Ectodermal cell (in vitro differentiated cells): ENCODE data around the gene OR1N1.
"Not testable (repeated sequence)": the region's sequence is repeated elsewhere in the genome, so short reads cannot be mapped to it uniquely, and the experiment has no call there.

ENCODE experiments used
- H3K27ac ChIP-seq: 2 replicates; pipeline ENCODE4 v1.7.0; 2013; ENCODE audit warnings: mild to moderate bottlenecking, low read depth, low read length; ENCODE audit not compliant: insufficient read depth, poor library complexity, severe bottlenecking
- H3K27me3 ChIP-seq: 2 replicates; pipeline ENCODE4 v1.7.0; 2013; ENCODE audit warnings: mild to moderate bottlenecking, low read length; ENCODE audit not compliant: insufficient read depth, control insufficient read depth, poor library complexity, severe bottlenecking
- H3K36me3 ChIP-seq: one replicate; pipeline ENCODE4 v1.7.0; 2013; ENCODE audit warnings: low read length; ENCODE audit not compliant: control insufficient read depth, insufficient read depth
- H3K4me1 ChIP-seq: one replicate; pipeline ENCODE4 v1.7.0; 2013; ENCODE audit warnings: low read length; ENCODE audit not compliant: control insufficient read depth, insufficient read depth
- H3K4me3 ChIP-seq: 2 replicates; pipeline ENCODE4 v1.7.0; 2013; ENCODE audit warnings: low read depth, low read length, control low read depth; ENCODE audit not compliant: insufficient read depth
- H3K9me3 ChIP-seq: 2 replicates; pipeline ENCODE4 v1.7.0; 2013; ENCODE audit warnings: mild to moderate bottlenecking, low read length, moderate library complexity; ENCODE audit not compliant: control insufficient read depth
- WGBS, 2 experiments: methylation state at CpG; one replicate each; pipeline ENCODE4 v1.1.7; 2013; ENCODE audit warnings: missing lambda C conversion rate in 2 of 2; 5-methylcytosine and 5-hydroxymethylcytosine counted together

OR1N1 gene

DNA sequence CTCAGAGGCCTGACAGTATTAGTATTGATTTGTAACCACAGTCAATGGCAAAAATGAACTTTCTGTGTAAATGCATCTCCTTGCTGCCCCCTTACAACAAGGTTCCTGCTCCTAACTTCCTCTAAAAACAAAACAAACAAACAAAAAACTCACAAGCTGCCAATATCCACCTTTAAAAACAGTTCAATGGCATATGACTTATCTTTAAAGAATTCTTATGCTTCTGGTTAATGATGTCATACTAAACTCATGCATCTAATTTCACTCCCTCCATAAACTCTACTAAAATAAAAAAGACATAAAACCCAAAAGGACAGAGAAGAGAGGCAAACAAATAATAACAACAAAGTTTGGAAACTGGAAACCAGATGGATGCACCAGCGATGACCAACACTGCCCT, 9.0 kb upstream of the OR1N1 start:
- Histone ChIP-seq H3K9me3 (no peaks in the 10 kb centered on the region), H3K27me3 (no peaks in the 10 kb centered on the region), H3K4me1 (no peaks in the 10 kb centered on the region), H3K27ac (no peak overlapping the region), H3K4me3 (no peak overlapping the region), H3K36me3 (no peaks in the 10 kb centered on the region)
- WGBS, 2 experiments: 84 to 90% methylated on average over 1 of the region's 1 CpG

DNA sequence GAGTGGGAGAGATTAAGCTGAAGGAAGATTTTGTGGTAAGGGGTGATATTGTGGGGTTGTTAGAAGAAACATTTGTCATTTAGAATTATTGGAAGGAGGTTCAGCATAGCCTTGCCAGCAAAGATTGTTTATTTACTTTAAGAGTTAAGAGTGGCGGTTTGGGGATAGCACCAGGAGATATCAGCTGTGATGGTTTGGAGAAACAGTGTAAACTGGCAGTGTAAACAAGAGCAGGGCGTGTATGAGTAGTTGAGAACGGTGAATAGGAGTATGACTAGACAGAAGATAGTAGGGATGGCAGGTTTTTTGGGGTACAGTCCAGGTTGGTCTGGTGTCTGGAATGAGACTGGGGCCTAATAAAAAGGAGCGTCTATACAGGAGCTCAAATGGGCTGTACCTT, 4.1 kb upstream of the OR1N1 start:
- not testable (repeated sequence) for H3K9me3 ChIP-seq, H3K4me3 ChIP-seq, H3K27ac ChIP-seq, H3K36me3 ChIP-seq, H3K4me1 ChIP-seq, H3K27me3 ChIP-seq
- 75 to 78% methylated on average over 4 of the region's 4 CpGs for WGBS, 2 experiments

DNA sequence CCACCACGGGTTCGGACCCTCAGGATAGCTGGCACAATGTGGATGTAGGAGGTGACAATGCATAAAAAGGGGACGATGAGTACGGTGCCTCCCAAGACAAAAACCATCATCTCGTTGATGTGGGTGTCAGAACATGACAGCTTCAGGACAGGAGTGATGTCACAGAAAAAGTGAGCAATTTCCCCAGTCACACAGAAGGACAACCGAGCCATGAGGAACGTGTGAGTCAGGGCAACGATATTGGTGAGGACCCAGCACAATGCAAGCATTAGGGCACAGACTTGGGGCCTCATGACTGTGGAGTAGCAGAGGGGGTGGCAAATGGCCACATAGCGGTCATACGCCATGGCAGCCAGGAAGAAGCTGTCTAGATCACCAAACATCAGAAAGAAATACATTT, 491 bp downstream of the OR1N1 start:
- H3K27ac ChIP-seq: no peak overlapping the region
- H3K27me3 ChIP-seq: no peaks in the 10 kb centered on the region
- no peaks in the 10 kb centered on the region for H3K9me3 ChIP-seq
- no peaks in the 10 kb centered on the region for H3K4me1 ChIP-seq
- WGBS, 2 experiments: 84% methylated on average over 10 of the region's 10 CpGs
- no peak overlapping the region for H3K4me3 ChIP-seq
- H3K36me3 ChIP-seq: no peaks in the 10 kb centered on the region

DNA sequence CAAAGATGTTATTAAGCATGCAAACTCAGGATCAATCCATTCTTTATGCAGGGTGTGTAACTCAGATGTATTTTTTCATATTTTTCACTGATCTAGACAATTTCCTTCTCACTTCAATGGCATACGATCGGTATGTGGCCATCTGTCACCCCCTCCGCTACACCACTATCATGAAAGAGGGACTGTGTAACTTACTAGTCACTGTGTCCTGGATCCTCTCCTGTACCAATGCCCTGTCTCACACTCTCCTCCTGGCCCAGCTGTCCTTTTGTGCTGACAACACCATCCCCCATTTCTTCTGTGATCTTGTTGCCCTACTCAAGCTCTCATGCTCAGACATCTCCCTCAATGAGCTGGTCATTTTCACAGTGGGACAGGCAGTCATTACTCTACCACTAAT, 7.7 kb downstream of the OR1N1 start:
- H3K36me3 ChIP-seq: no peaks in the 10 kb centered on the region

DNA sequence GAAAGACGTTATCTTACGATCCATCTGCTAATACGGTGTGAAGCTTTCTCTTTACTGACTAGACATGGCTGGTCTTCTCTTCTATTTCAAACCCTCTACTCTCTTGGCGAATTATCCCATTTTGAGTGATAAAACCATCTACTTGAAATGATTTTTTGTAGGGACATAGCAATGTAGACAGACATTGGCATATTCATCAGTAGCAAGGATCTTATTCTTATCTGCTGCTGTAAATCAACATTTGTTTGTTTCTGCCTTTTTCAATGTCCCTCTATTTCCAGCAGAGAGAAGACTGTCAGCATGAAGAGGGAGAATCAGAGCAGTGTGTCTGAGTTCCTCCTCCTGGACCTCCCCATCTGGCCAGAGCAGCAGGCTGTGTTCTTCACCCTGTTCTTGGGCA, 8.3 kb downstream of the OR1N1 start, which contains the start of gene OR1J4:
OR1J4 (plus strand) TSS at position 301 of the 400 bp plus-strand sequence; CDS start at position 301, 0 bp downstream.
- Histone ChIP-seq H3K27me3 (no peaks in the 10 kb centered on the region), H3K4me1 (no peaks in the 10 kb centered on the region), H3K36me3 (no peaks in the 10 kb centered on the region), H3K4me3 (no peak within 1 kb of the TSS), H3K9me3 (no peaks in the 10 kb centered on the region), H3K27ac (no peak within 1 kb of the TSS)
- 77 to 79% methylated on average over 3 to 4 of the region's 4 CpGs for WGBS, 2 experiments

More for the DNA sequence above, 7.7 kb downstream of the OR1N1 start:
- 89 to 93% methylated on average over 3 of the region's 3 CpGs for WGBS, 2 experiments
- Histone ChIP-seq H3K9me3 (no peaks in the 10 kb centered on the region), H3K27me3 (no peaks in the 10 kb centered on the region), H3K4me1 (no peaks in the 10 kb centered on the region), H3K27ac (no peak overlapping the region), H3K4me3 (no peak overlapping the region)

DNA sequence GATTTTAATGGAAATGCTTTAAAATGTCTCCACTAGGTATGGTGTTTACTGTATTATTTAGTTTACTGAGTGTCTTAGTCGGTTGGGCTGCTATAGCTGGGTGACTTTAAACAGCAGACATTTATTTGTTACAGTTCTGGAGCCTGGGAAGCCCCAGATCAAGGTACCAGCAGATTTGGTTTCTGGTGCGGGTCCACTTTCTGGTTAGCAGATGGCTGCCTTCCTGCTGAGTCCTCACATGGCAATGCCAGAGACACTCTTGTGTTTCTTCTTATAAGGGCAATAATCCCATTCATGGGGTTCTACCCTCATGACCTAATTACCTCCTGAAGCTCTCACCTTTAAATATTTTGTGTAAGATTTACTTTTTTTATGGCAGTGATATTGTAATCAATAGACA, 8.9 kb downstream of the OR1N1 start:
- WGBS, 2 experiments: 61 to 65% methylated on average over 2 of the region's 2 CpGs

DNA sequence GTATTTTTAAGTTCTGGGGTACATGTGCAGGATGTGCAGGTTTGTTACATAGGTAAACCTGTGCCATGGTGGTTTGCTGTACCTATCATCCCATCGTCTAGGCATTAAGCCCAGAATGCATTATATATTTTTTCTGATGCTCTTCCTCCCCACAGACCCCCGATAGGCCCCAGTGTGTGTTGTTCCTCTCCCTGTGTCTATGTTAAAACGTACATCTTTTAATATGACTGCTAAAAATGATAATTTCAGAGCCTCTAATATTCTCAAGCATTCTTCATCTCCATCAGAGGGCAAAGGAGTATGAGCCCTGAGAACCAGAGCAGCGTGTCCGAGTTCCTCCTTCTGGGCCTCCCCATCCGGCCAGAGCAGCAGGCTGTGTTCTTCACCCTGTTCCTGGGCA, 16.6 kb downstream of the OR1N1 start, which contains the start of gene OR1J2:
OR1J2 (plus strand) TSS at position 301 of the 400 bp plus-strand sequence; CDS start at position 301, 0 bp downstream.
- WGBS, 2 experiments: 66 to 77% methylated on average over 6 of the region's 6 CpGs
- H3K27me3 ChIP-seq: peaks cover 3% of the 10 kb centered on the region
- H3K4me1 ChIP-seq: no peaks in the 10 kb centered on the region
- H3K9me3 ChIP-seq: no peaks in the 10 kb centered on the region
- no peak within 1 kb of the TSS for H3K4me3 ChIP-seq
- no peak within 1 kb of the TSS for H3K27ac ChIP-seq
- H3K36me3 ChIP-seq: no peaks in the 10 kb centered on the region

More for the DNA sequence above, 8.9 kb downstream of the OR1N1 start:
- Histone ChIP-seq H3K4me3 (no peak overlapping the region), H3K9me3 (no peaks in the 10 kb centered on the region), H3K4me1 (no peaks in the 10 kb centered on the region), H3K27me3 (no peaks in the 10 kb centered on the region), H3K36me3 (no peaks in the 10 kb centered on the region), H3K27ac (no peak overlapping the region)

DNA sequence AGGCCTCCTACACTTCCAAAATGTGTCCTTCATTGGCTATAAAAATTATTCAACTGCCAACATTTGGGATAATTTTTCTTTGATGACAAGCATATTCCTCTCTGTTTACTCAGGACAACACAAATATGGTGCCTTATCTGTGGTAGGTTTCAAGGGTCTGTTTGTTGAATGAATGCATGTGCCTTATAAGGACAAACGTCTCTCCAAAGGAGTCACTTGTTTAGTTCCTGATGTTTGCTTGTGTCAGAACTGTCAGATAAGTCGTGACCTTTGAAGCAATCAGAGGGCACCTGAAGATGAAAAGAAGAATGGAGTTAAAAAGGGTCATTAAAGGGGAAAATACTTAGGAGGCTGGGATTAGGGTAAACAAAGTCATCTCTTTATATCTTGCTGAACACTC, 20.1 kb downstream of the OR1N1 start:
- Histone ChIP-seq H3K4me1 (no peaks in the 10 kb centered on the region), H3K27me3 (peaks cover 3% of the 10 kb centered on the region), H3K9me3 (no peaks in the 10 kb centered on the region), H3K4me3 (no peak overlapping the region), H3K27ac (no peak overlapping the region), H3K36me3 (no peaks in the 10 kb centered on the region)
- 54 to 55% methylated on average over 2 of the region's 2 CpGs for whole genome bisulfite sequencing, 2 experiments

DNA sequence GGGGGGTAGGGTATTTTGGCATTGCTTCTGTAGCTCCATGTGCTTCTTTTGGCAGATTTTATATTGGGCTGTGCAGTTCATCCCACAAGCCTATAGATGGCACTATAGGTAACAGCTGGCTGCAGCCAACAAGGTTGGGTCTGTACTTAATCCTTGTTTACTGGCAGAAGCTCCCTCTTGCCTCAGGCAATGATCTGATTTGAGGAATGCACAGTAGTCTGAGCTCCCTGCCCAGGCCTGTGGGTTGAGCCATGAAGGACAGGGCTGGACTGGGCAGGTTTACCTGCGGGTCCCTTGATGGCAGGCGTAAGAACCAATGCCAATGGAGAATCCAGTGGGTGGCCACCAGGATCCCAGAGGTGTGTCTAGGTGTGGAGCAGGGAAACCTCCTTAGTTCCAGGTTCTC, 28.2 kb downstream of the OR1N1 start:
- no peaks in the 10 kb centered on the region for H3K4me1 ChIP-seq
- no peak overlapping the region for H3K4me3 ChIP-seq
- WGBS, 2 experiments: 58 to 62% methylated on average over 2 of the region's 2 CpGs
- no peaks in the 10 kb centered on the region for H3K27me3 ChIP-seq
- no peak overlapping the region for H3K27ac ChIP-seq
- no peaks in the 10 kb centered on the region for H3K36me3 ChIP-seq
- H3K9me3 ChIP-seq: no peaks in the 10 kb centered on the region

DNA sequence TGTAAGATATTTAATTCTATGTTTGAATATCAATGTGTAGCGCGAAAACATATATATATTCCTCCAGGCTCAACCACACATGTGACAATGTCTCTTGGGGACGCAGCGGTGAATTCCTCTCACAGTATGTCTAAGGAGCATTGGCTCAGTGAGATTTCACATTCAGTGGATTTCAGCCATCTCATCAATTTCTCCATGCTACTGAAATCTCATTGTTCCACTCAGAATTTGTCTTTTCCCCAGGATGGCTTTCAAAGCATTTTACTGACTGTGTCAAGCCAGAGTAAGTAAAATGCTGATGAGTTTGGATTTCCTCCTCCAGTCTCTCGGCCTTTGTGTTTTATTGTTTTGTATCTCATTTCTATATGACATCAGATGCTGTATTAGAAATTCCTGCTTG, 48.0 kb downstream of the OR1N1 start:
- WGBS, 2 experiments: 89 to 97% methylated on average over 4 to 5 of the region's 5 CpGs
- Histone ChIP-seq H3K4me1 (no peaks in the 10 kb centered on the region), H3K9me3 (no peaks in the 10 kb centered on the region), H3K36me3 (no peaks in the 10 kb centered on the region), H3K27ac (no peak overlapping the region), H3K4me3 (no peak overlapping the region), H3K27me3 (no peaks in the 10 kb centered on the region)

DNA sequence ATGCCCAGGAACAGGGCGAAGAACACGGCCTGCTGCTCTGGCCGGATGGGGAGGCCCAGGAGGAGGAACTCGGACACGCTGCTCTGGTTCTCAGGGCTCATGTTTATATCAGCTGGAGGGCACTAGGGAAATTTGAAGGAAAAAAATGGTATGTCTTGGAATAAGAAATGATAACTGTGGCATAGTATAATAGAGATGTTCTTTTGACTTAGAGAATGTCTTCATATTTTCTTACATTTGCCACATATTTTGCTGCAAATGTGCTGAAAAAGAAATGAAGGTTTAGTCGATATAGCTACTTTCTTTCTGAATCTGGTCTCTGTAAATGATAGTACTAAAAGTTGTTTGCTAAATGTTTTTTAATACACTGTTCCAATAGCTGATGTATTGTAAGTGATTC, 49.3 kb downstream of the OR1N1 start, which contains the start of gene OR1J1:
OR1J1 (minus strand) TSS at position 101 of the 400 bp plus-strand sequence; CDS start at position 101, 0 bp downstream.
- H3K4me1 ChIP-seq: no peaks in the 10 kb centered on the region
- 79% methylated on average over 6 of the region's 6 CpGs for WGBS, 2 experiments
- no peaks in the 10 kb centered on the region for H3K36me3 ChIP-seq
- no peak within 1 kb of the TSS for H3K27ac ChIP-seq
- H3K27me3 ChIP-seq: no peaks in the 10 kb centered on the region
- H3K9me3 ChIP-seq: peaks cover 2% of the 10 kb centered on the region
- H3K4me3 ChIP-seq: no peak within 1 kb of the TSS
